Measurements from ENCODE around the gene CNOT6. TPM values are rescaled to one million over a fixed set of nuclear protein-coding genes. Genes with fewer than 3 reads are reported as not detected.

The CNOT6 gene
- total RNA-seq, 1 experiment from 2014 or later, result 48.8 TPM

DNA sequence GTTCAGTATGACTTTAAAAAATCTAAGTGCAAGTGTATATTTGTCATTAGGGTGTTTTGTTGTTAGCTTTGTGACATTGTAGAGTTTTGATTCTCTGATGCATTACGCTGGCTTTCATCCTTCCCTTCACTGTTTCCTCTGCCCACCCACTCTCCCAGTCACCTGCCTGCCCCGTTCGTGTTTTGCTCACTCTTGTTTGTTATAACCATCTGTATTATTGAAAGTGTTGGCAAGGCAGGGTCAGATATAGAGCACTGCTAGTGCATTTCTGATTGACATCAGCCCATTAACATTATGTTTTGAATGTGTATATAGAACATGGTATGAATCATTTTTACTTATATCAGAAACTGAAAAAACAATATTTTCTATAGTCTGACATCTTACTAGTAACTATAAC, 69.8 kb downstream of the CNOT6 start:
- peaks cover 12% of the 10 kb centered on the region; the same call in 1 of the 2 replicates for H4K20me1 ChIP-seq (ENCODE audit: insufficient read depth)
- no peak overlapping the region for H2AFZ ChIP-seq
- H3K9me3 ChIP-seq (ENCODE audit: insufficient read depth, low read depth), result no peaks in the 10 kb centered on the region
- intact Hi-C loops (cut with micrococcal nuclease; ENCODE audit: unreplicated experiment), result no loop called here
- no peak overlapping the region for H3K27ac ChIP-seq
- no peaks in the 10 kb centered on the region for H3K27me3 ChIP-seq (ENCODE audit: insufficient read depth, low read depth)
- ChIA-PET POLR2A (ENCODE audit: unreplicated experiment) (no interaction called here), CTCF (no interaction called here)
- BruUV-seq (replicated peaks), result no TSS peak
- H3K9me2 ChIP-seq (ENCODE audit: insufficient read depth), result no peaks in the 10 kb centered on the region
- no peak overlapping the region for H3K4me3 ChIP-seq
- DNase-seq, result no peak
- no peaks in the 10 kb centered on the region for H3F3A ChIP-seq (ENCODE audit: insufficient read depth, low read depth)
- TF ChIP-seq, protein P1, sequence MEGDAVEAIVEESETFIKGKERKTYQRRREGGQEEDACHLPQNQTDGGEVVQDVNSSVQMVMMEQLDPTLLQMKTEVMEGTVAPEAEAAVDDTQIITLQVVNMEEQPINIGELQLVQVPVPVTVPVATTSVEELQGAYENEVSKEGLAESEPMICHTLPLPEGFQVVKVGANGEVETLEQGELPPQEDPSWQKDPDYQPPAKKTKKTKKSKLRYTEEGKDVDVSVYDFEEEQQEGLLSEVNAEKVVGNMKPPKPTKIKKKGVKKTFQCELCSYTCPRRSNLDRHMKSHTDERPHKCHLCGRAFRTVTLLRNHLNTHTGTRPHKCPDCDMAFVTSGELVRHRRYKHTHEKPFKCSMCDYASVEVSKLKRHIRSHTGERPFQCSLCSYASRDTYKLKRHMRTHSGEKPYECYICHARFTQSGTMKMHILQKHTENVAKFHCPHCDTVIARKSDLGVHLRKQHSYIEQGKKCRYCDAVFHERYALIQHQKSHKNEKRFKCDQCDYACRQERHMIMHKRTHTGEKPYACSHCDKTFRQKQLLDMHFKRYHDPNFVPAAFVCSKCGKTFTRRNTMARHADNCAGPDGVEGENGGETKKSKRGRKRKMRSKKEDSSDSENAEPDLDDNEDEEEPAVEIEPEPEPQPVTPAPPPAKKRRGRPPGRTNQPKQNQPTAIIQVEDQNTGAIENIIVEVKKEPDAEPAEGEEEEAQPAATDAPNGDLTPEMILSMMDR (conservative IDR thresholded peaks at IDR 0.05), result no peak
- no peak for TF ChIP-seq EZH2 (IDR thresholded peaks at IDR 0.05; ENCODE audit: low read depth)
- H3K36me3 ChIP-seq (ENCODE audit: low read depth), result 0 out of 2 replicates have a peak, but pooled peaks cover 8% of the 10 kb centered on the region
- peaks cover 28% of the 10 kb centered on the region for H3K79me2 ChIP-seq (ENCODE audit: low read depth)
- H3K4me2 ChIP-seq, result no peak overlapping the region
- no peaks in the 10 kb centered on the region for H3K4me1 ChIP-seq (replicated peaks; ENCODE audit: insufficient read depth)

- intact Hi-C loops (cut with micrococcal nuclease; ENCODE audit: unreplicated experiment), result no loop called here
- Histone ChIP-seq H2AFZ (no peak overlapping the region), H3K4me1 (replicated peaks; ENCODE audit: insufficient read depth) (no peaks in the 10 kb centered on the region), H3K36me3 (ENCODE audit: low read depth) (peaks cover 24% of the 10 kb centered on the region), H3K9me3 (ENCODE audit: insufficient read depth, low read depth) (no peaks in the 10 kb centered on the region), H4K20me1 (ENCODE audit: insufficient read depth) (peaks cover 4% of the 10 kb centered on the region; the same call in 1 of the 2 replicates), H3K4me2 (no peak overlapping the region), H3K4me3 (no peak overlapping the region), H3K27ac (no peak overlapping the region), H3K27me3 (ENCODE audit: insufficient read depth, low read depth) (no peaks in the 10 kb centered on the region), H3K9me2 (ENCODE audit: insufficient read depth) (no peaks in the 10 kb centered on the region), H3K79me2 (ENCODE audit: low read depth) (no peaks in the 10 kb centered on the region), H3F3A (ENCODE audit: insufficient read depth, low read depth) (no peaks in the 10 kb centered on the region)
- ChIA-PET POLR2A (ENCODE audit: unreplicated experiment) (no interaction called here), CTCF (no interaction called here)
- DNase-seq, result no peak
- TF ChIP-seq EZH2 (IDR thresholded peaks at IDR 0.05; ENCODE audit: low read depth), result no peak
- TF ChIP-seq, protein P1 (conservative IDR thresholded peaks at IDR 0.05), result no peak
- no TSS peak for BruUV-seq (replicated peaks)
Measured at GRCh38 chr5:180568914-180569313, 74.7 kb downstream of the CNOT6 start.

- no peak overlapping the region for H2AFZ ChIP-seq
- H3K79me2 ChIP-seq (ENCODE audit: low read depth), result no peaks in the 10 kb centered on the region
- no peak overlapping the region for H3K4me3 ChIP-seq
- TF ChIP-seq, protein P1 (conservative IDR thresholded peaks at IDR 0.05), result no peak
- no peak for TF ChIP-seq EZH2 (IDR thresholded peaks at IDR 0.05; ENCODE audit: low read depth)
- no peak overlapping the region for H3K27ac ChIP-seq
- intact Hi-C loops (cut with micrococcal nuclease; ENCODE audit: unreplicated experiment), result no loop called here
- no peak for DNase-seq
- H3K4me1 ChIP-seq (replicated peaks; ENCODE audit: insufficient read depth), result no peaks in the 10 kb centered on the region
- BruUV-seq (replicated peaks), result no TSS peak
- H3F3A ChIP-seq (ENCODE audit: insufficient read depth, low read depth), result no peaks in the 10 kb centered on the region
- H3K9me2 ChIP-seq (ENCODE audit: insufficient read depth), result no peaks in the 10 kb centered on the region
- ChIA-PET CTCF (no interaction called here), POLR2A (ENCODE audit: unreplicated experiment) (no interaction called here)
- H4K20me1 ChIP-seq (ENCODE audit: insufficient read depth), result peaks cover 4% of the 10 kb centered on the region
- H3K9me3 ChIP-seq (ENCODE audit: insufficient read depth, low read depth), result no peaks in the 10 kb centered on the region
- no peak overlapping the region for H3K4me2 ChIP-seq
- peaks cover 45% of the 10 kb centered on the region for H3K36me3 ChIP-seq (ENCODE audit: low read depth)
- no peaks in the 10 kb centered on the region for H3K27me3 ChIP-seq (ENCODE audit: insufficient read depth, low read depth)
Measured at GRCh38 chr5:180575571-180575970, 81.4 kb downstream of the CNOT6 start.
